H9 (cell line): Measurements from ENCODE around the gene LTB4R. TPM values are rescaled to one million over a fixed set of nuclear protein-coding genes. Genes with fewer than 3 reads are reported as not detected.

Experiments used
- DNase-seq: peaks from one replicate; pipeline ENCODE4 v3.0.0-alpha.2; 2017
- H2AFZ ChIP-seq: one replicate; pipeline ENCODE4 v1.6.1; 2013; ENCODE audit warnings: mild to moderate bottlenecking, low read length, control low read depth, moderate library complexity
- H2AK5ac ChIP-seq: 2 replicates; pipeline ENCODE4 v1.6.1; 2013; ENCODE audit warnings: low read length, control low read depth, mixed read lengths; ENCODE audit not compliant: insufficient read length
- H2BK120ac ChIP-seq: one replicate; pipeline ENCODE4 v1.6.1; 2013; ENCODE audit warnings: low read depth, mild to moderate bottlenecking, low read length, control low read depth, inconsistent platforms; ENCODE audit not compliant: poor library complexity, severe bottlenecking
- H2BK12ac ChIP-seq: 2 replicates; pipeline ENCODE4 v1.6.1; 2013; ENCODE audit warnings: low read length, control low read depth, mixed read lengths, low read depth; ENCODE audit not compliant: insufficient read length
- H2BK15ac ChIP-seq: 2 replicates; pipeline ENCODE4 v1.6.1; 2013; ENCODE audit warnings: low read depth, low read length, control low read depth
- H2BK20ac ChIP-seq: one replicate; pipeline ENCODE4 v1.6.1; 2013; ENCODE audit warnings: low read depth, mild to moderate bottlenecking, low read length, control low read depth, inconsistent platforms; ENCODE audit not compliant: poor library complexity, severe bottlenecking
- H2BK5ac ChIP-seq: 2 replicates; pipeline ENCODE4 v1.6.1; 2013; ENCODE audit warnings: low read length, control low read depth, mixed read lengths; ENCODE audit not compliant: insufficient read length
- H3K14ac ChIP-seq: 2 replicates; pipeline ENCODE4 v1.6.1; 2013; ENCODE audit warnings: low read length, control low read depth; ENCODE audit not compliant: insufficient read depth
- H3K18ac ChIP-seq: 2 replicates; pipeline ENCODE4 v1.6.1; 2013; ENCODE audit warnings: low read depth, mild to moderate bottlenecking, mixed read lengths, low read length, control low read depth; ENCODE audit not compliant: insufficient read length
- H3K23ac ChIP-seq: 2 replicates; pipeline ENCODE4 v1.6.1; 2013; ENCODE audit warnings: low read length, control low read depth, mixed read lengths, low read depth; ENCODE audit not compliant: insufficient read length
- H3K23me2 ChIP-seq: 2 replicates; pipeline ENCODE4 v1.6.1; 2013; ENCODE audit warnings: low read depth, mild to moderate bottlenecking, mixed read lengths, low read length, control low read depth; ENCODE audit not compliant: insufficient read length, poor library complexity, severe bottlenecking
- H3K27ac ChIP-seq: 2 replicates; pipeline ENCODE4 v1.5.1; 2013; ENCODE audit warnings: low read length, control low read depth, mixed read lengths, low read depth; ENCODE audit not compliant: insufficient read length
- H3K27me3 ChIP-seq: 2 replicates; pipeline ENCODE4 v1.6.1; 2013; ENCODE audit warnings: low read length, control low read depth, inconsistent platforms; ENCODE audit not compliant: insufficient read depth
- H3K4ac ChIP-seq: 2 replicates; pipeline ENCODE4 v1.6.1; 2013; ENCODE audit warnings: low read depth, mild to moderate bottlenecking, control low read depth, inconsistent platforms, low read length, moderate library complexity
- H3K4me1 ChIP-seq: 2 replicates; pipeline ENCODE4 v1.6.1; 2013; ENCODE audit warnings: low read length, control low read depth, inconsistent platforms; ENCODE audit not compliant: insufficient read depth
- H3K4me2 ChIP-seq: 2 replicates; pipeline ENCODE4 v1.6.1; 2013; ENCODE audit warnings: low read length, control low read depth, mixed read lengths; ENCODE audit not compliant: insufficient read length, insufficient read depth
- H3K56ac ChIP-seq: 2 replicates; pipeline ENCODE4 v1.6.1; 2013; ENCODE audit warnings: low read depth, mild to moderate bottlenecking, mixed read lengths, low read length, control low read depth; ENCODE audit not compliant: insufficient read length
- H3K79me1 ChIP-seq: 2 replicates; pipeline ENCODE4 v1.6.1; 2013; ENCODE audit warnings: low read depth, mild to moderate bottlenecking, moderate library complexity, low read length, control low read depth, inconsistent platforms; ENCODE audit not compliant: insufficient read depth, poor library complexity, severe bottlenecking
- H3K79me2 ChIP-seq: 2 replicates; pipeline ENCODE4 v1.6.1; 2013; ENCODE audit warnings: low read length, control low read depth, inconsistent platforms; ENCODE audit not compliant: insufficient read depth
- H3K9ac ChIP-seq: 2 replicates; pipeline ENCODE4 v1.6.1; 2013; ENCODE audit warnings: low read length, control low read depth, mixed read lengths; ENCODE audit not compliant: insufficient read length; ENCODE audit errors: extremely low read depth
- H3K9me3 ChIP-seq: one replicate; pipeline ENCODE4 v1.6.1; 2013; ENCODE audit warnings: low read depth, low read length, inconsistent platforms; ENCODE audit not compliant: control insufficient read depth
- H3T11ph ChIP-seq: one replicate; pipeline ENCODE4 v1.6.1; 2013; ENCODE audit warnings: mild to moderate bottlenecking, low read length, control low read depth, inconsistent platforms
- H4K20me1 ChIP-seq: one replicate; pipeline ENCODE4 v1.6.1; 2013; ENCODE audit not compliant: control insufficient read depth, insufficient read length, insufficient read depth
- H4K5ac ChIP-seq: 2 replicates; pipeline ENCODE4 v1.6.1; 2013; ENCODE audit warnings: low read depth, mild to moderate bottlenecking, mixed read lengths, low read length, control low read depth; ENCODE audit not compliant: insufficient read length
- H4K8ac ChIP-seq: replicated peaks from 2 replicates; pipeline ENCODE4 v1.6.1; 2013; ENCODE audit warnings: low read length, control low read depth, mixed read lengths, low read depth; ENCODE audit not compliant: insufficient read length
- H4K91ac ChIP-seq: 2 replicates; pipeline ENCODE4 v1.6.1; 2013; ENCODE audit warnings: low read depth, mild to moderate bottlenecking, moderate library complexity, mixed read lengths, low read length, control low read depth; ENCODE audit not compliant: insufficient read length
- H3K27ac Mint-ChIP-seq, 3 experiments: 2 replicates in 2 of 3; 3 replicates in 1 of 3; pipeline ENCODE4 v1.8.0; 2020 to 2021; ENCODE audit warnings: mixed read lengths in 3 of 3, mild to moderate bottlenecking in 1 of 3, moderate library complexity in 1 of 3
- H3K27me3 Mint-ChIP-seq: 2 replicates; pipeline ENCODE4 v1.8.0; 2021; ENCODE audit warnings: low read depth, mild to moderate bottlenecking, moderate library complexity, mixed read lengths
- H3K36me3 Mint-ChIP-seq, 3 experiments: 2 replicates in 2 of 3; 3 replicates in 1 of 3; pipeline ENCODE4 v1.8.0; 2020 to 2021; ENCODE audit warnings: low read depth in 3 of 3, mixed read lengths in 3 of 3; ENCODE audit not compliant: insufficient read depth in 1 of 3
- H3K4me1 Mint-ChIP-seq, 2 experiments: 2 replicates each; pipeline ENCODE4 v1.8.0; 2020; ENCODE audit warnings: mixed read lengths in 2 of 2
- H3K4me3 Mint-ChIP-seq, 2 experiments: 2 replicates in 1 of 2; 3 replicates in 1 of 2; pipeline ENCODE4 v1.8.0; 2020 to 2021; ENCODE audit warnings: mild to moderate bottlenecking in 2 of 2, mixed read lengths in 2 of 2, moderate library complexity in 1 of 2
- H3K9me3 Mint-ChIP-seq, 2 experiments: 2 replicates in 1 of 2; 3 replicates in 1 of 2; pipeline ENCODE4 v1.8.0; 2020; ENCODE audit warnings: mild to moderate bottlenecking in 2 of 2, mixed read lengths in 2 of 2, moderate library complexity in 1 of 2
- CTCF ChIP-seq: fragments of 200-600 bp; sonication (generic); conservative IDR thresholded peaks from 3 replicates; pipeline ENCODE4 v1.8.0; 2021; ENCODE audit warnings: antibody characterized with exemption, mild to moderate bottlenecking
- WGBS: extraction: QIAGEN DNeasy Blood & Tissue Kit; methylation state at CpG from one replicate; pipeline ENCODE4 v1.1.7; 2013; ENCODE audit warnings: missing lambda C conversion rate, low lambda C conversion rate, mixed read lengths; ENCODE audit not compliant: insufficient read length; ENCODE audit errors: extremely low coverage; 5-methylcytosine and 5-hydroxymethylcytosine counted together
- total RNA-seq: library from RNA; stranded (reverse); gene quantifications from 2 replicates; pipeline ENCODE4 v1.2.1, GENCODE V29; 2021

The LTB4R gene
- total RNA-seq, 1 experiment from 2014 or later, result 8.9 TPM

- Histone ChIP-seq H2AK5ac (no peak overlapping the region), H2BK12ac (no peak overlapping the region), H4K8ac (no peak overlapping the region), H4K5ac (no peak overlapping the region), H3K14ac (no peak overlapping the region), H2BK20ac (no peak overlapping the region), H2BK15ac (no peak overlapping the region), H3K23ac (no peak overlapping the region), H3K79me1 (peaks cover 3% of the 10 kb centered on the region), H3K9me3 (no peaks in the 10 kb centered on the region), H3K4me2 (no peak overlapping the region), H3K4ac (no peak overlapping the region), H3K9ac (no peak overlapping the region), H4K91ac (no peak overlapping the region), H3K4me1 (peaks cover 4% of the 10 kb centered on the region; the same call in 1 of the 2 replicates), H3K79me2 (peaks cover 4% of the 10 kb centered on the region; the same call in 1 of the 2 replicates), H3K18ac (no peak overlapping the region), H2BK120ac (no peak overlapping the region), H3K23me2 (peaks cover 11% of the 10 kb centered on the region), H3K27me3 (no peaks in the 10 kb centered on the region), H2AFZ (no peak overlapping the region), H2BK5ac (no peak overlapping the region), H3K56ac (no peak overlapping the region), H4K20me1 (no peaks in the 10 kb centered on the region), H3K27ac (no peak overlapping the region), H3T11ph (no peak overlapping the region)
- peak; percentile 67 for TF ChIP-seq CTCF
- Mint-ChIP-seq H3K27me3 (no peaks in the 10 kb centered on the region; the same call in 1 of the 2 replicates), H3K36me3 (peaks cover 9 to 37% (median 28%) of the 10 kb centered on the region in 3 experiments), H3K4me3 (peak overlapping the region in 1 of 2 experiments; percentile 60; a peak in 3 of 5 replicates), H3K4me1 (peaks cover 21 to 22% of the 10 kb centered on the region in 2 experiments), H3K27ac (peak overlapping the region in 2 of 3 experiments; percentile 50 to 65; a peak in 4 of 7 replicates), H3K9me3 (no peaks in the 10 kb centered on the region; a peak in 1 of 5 replicates)
- no CpG with 5 or more reads among the region's 5 CpGs for WGBS
- DNase-seq, result no peak
Observed at GRCh38 chr14:24297190-24297964, 13.9 kb upstream of the LTB4R start.
